Activated naive CD8-positive, alpha-beta T cell treated with anti-CD3 and anti-CD28 coated beads for 36 hours (primary cell): ENCODE data around the gene FGB. TPM values are rescaled to one million over a fixed set of nuclear protein-coding genes. Genes with fewer than 3 reads are reported as not detected.
"Not testable (repeated sequence)": the region's sequence is repeated elsewhere in the genome, so short reads cannot be mapped to it uniquely, and the experiment has no call there.

Source experiments
- DNase-seq: peaks from one replicate; pipeline ENCODE4 v3.0.0; 2021
- H3K27ac Mint-ChIP-seq: one replicate; pipeline ENCODE4 v1.8.0; 2022; ENCODE audit warnings: mild to moderate bottlenecking, moderate library complexity, mixed read lengths
- H3K27me3 Mint-ChIP-seq: one replicate; pipeline ENCODE4 v1.8.0; 2022; ENCODE audit warnings: mild to moderate bottlenecking, mixed read lengths
- H3K36me3 Mint-ChIP-seq: one replicate; pipeline ENCODE4 v1.8.0; 2021; ENCODE audit warnings: mild to moderate bottlenecking, mixed read lengths
- H3K4me1 Mint-ChIP-seq: one replicate; pipeline ENCODE4 v1.8.0; 2021; ENCODE audit warnings: mixed read lengths
- H3K4me3 Mint-ChIP-seq: one replicate; pipeline ENCODE4 v1.8.0; 2022; ENCODE audit warnings: mild to moderate bottlenecking, moderate library complexity, mixed read lengths
- H3K9me3 Mint-ChIP-seq: one replicate; pipeline ENCODE4 v1.8.0; 2022; ENCODE audit warnings: mixed read lengths
- total RNA-seq, 2 experiments: library from RNA; stranded (reverse); gene quantifications; one replicate each; pipeline ENCODE4 v1.2.3, GENCODE V29; 2021

The FGB gene
- total RNA-seq, 2 experiments from 2014 or later = not detected

DNA sequence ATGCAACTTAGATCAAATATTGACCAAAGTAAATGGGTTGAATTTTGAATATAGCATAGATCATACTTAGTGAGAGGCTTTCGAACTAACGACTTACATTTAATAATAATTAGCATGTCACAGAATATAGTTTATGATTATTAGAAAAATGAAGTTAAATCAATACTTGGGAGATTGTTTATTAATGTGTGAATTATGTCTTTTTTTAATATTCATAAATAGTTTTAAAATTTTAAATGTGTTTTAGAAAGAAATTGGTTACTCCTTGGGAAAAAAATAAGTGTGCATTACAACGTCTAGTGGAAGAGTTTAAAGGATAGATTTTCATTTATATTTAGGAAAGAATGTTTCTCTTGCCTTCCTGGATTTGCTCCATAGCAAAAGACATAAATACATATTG is 20.4 kb downstream of the FGB start:
- Mint-ChIP-seq H3K4me1 (no peaks in the 10 kb centered on the region), H3K27ac (no peak overlapping the region), H3K27me3 (peaks cover 17% of the 10 kb centered on the region), H3K9me3 (no peaks in the 10 kb centered on the region), H3K4me3 (no peak overlapping the region), H3K36me3 (no peaks in the 10 kb centered on the region)
- DNase-seq = no peak

DNA sequence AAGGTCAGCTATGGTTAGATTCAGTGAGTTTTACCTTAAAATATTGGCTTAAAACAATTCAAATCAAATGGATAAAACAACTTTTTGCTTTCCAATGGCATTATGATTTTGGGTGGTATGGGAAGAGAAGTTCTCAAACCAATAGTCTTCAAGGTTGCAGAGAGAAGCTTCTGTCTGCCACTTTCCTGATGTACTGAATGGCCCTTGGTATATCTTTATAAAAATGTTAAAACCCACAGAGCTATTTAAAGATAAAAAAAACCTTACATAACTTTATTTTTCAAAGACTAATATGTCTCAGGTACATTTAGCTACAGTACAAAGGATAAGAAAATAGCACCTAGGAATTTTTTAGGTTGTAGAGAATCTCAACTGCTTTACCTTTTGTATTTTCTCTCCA is 20.9 kb downstream of the FGB start:
- no peak overlapping the region for H3K4me3 Mint-ChIP-seq
- no peak for DNase-seq
- H3K9me3 Mint-ChIP-seq = no peaks in the 10 kb centered on the region
- no peaks in the 10 kb centered on the region for H3K4me1 Mint-ChIP-seq
- no peaks in the 10 kb centered on the region for H3K36me3 Mint-ChIP-seq
- peaks cover 17% of the 10 kb centered on the region for H3K27me3 Mint-ChIP-seq
- no peak overlapping the region for H3K27ac Mint-ChIP-seq

DNA sequence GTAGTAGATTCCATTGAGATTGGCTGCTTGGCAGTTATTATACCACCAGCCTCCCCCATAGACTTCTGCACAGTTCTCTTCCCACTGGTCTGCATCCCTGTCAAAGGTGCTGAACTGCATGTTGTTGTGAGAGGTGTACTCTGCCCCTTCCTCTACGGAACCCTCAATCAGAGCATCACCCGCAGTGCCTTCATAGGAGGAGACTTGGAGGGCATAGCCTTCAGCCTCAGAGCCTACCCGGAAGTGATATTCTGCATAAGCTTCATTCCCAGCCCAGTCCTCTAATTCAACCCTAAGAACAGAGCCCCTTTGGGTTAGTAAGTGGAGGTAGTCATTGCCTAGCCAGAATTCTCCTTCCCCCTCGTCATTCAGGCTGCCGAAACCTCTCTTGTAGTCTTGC is 21.4 kb downstream of the FGB start:
- H3K9me3 Mint-ChIP-seq = no peaks in the 10 kb centered on the region

DNA sequence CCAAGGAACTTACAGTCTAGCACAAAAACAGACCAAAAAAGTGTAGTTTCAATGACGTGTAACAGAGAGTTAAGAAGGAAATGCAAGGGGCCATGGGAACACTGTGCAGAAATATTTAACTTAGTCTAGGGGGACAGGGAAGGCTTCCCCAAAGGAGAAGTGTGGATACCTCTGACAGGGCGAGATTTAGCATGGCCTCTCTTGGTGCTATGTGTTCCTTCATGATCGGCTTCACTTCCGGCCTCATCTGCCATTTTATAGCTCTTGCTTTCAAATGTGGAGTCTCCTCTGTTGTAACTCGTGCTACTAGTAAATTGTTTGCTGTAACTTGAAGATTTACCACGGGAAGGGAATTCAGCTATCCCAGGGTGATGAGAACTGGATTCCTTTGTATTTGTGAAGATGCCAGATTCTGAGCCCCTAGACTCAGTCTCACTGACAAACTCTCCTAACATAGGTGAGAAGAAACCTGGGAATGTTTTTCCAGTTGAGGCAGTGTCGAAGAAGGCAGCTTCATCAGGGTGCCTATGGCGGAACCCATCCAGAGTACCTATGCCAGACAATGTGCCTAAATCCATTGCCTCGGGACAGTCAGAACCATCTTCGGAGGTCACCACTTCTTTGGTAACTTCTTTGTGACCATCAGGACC is 22.7 kb downstream of the FGB start:
- H3K27me3 Mint-ChIP-seq = peaks cover 18% of the 10 kb centered on the region
- no peaks in the 10 kb centered on the region for H3K9me3 Mint-ChIP-seq
- H3K4me1 Mint-ChIP-seq = no peaks in the 10 kb centered on the region
- H3K27ac Mint-ChIP-seq = no peak overlapping the region
- H3K4me3 Mint-ChIP-seq = no peak overlapping the region
- no peaks in the 10 kb centered on the region for H3K36me3 Mint-ChIP-seq
- DNase-seq = no peak

More for the DNA sequence above, 21.4 kb downstream of the FGB start:
- Mint-ChIP-seq H3K4me3 (no peak overlapping the region), H3K27ac (no peak overlapping the region), H3K36me3 (no peaks in the 10 kb centered on the region), H3K4me1 (no peaks in the 10 kb centered on the region), H3K27me3 (peaks cover 17% of the 10 kb centered on the region)
- DNase-seq = no peak

DNA sequence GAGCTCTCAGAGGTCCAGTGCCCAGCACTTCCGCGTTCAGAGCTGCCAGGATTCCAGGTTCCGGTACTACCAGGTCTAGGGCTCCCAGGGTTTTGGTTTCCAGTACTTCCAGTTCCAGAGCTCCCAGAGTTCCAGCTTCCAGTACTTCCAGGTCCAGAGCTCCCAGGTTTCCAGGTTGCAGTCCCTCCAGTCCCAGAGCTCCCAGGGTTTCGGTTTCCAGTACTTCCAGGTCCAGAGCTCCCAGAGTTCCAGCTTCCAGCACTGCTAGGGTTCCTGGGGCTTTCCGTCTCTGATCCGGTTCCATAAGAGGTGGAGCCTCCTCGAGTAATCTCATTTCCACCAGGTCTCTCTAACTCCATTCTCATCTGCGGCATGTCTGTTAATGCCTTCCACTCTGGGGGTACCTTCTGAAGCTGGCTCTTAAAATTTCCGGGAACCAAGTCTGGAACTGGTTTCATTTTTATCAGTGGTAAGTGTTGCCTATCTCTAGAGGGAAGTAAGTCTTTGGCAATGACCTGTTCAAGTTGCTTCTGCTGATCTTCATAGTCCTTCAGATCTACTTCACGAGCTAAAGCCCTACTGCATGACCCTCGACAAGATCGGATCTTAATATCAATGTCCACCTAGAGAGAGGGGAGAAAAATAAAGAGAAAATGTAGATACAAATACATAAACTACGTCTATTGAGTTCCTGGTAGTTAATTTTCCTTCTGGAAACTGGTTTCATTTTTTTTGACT is 23.7 kb downstream of the FGB start:
- no peak for DNase-seq
- H3K27ac Mint-ChIP-seq = no peak overlapping the region
- H3K27me3 Mint-ChIP-seq = peaks cover 18% of the 10 kb centered on the region
- no peaks in the 10 kb centered on the region for H3K4me1 Mint-ChIP-seq
- H3K9me3 Mint-ChIP-seq = no peaks in the 10 kb centered on the region
- no peak overlapping the region for H3K4me3 Mint-ChIP-seq
- H3K36me3 Mint-ChIP-seq = no peaks in the 10 kb centered on the region

DNA sequence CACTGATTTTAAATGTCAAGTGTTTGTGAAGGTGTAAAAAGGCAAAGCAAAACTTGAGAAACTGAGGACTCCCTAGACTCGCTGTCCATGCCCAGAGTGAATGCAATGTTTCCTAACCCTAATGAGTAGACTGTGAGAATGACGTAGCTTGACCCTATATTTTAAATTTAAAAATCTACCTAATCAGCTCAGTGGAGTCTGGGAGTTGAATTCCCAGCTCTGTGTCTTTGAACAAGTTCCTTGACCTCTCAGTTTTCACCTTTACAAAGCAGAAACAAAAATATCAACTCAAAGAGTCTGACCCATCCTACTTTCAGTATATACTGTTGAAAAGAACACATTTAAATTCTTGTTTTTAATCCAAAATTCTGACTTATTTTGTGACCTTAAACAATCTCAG is 25.4 kb downstream of the FGB start:
- Mint-ChIP-seq H3K4me3 (no peak overlapping the region), H3K36me3 (no peaks in the 10 kb centered on the region), H3K4me1 (no peaks in the 10 kb centered on the region), H3K27me3 (peaks cover 17% of the 10 kb centered on the region), H3K9me3 (no peaks in the 10 kb centered on the region), H3K27ac (no peak overlapping the region)
- no peak for DNase-seq

DNA sequence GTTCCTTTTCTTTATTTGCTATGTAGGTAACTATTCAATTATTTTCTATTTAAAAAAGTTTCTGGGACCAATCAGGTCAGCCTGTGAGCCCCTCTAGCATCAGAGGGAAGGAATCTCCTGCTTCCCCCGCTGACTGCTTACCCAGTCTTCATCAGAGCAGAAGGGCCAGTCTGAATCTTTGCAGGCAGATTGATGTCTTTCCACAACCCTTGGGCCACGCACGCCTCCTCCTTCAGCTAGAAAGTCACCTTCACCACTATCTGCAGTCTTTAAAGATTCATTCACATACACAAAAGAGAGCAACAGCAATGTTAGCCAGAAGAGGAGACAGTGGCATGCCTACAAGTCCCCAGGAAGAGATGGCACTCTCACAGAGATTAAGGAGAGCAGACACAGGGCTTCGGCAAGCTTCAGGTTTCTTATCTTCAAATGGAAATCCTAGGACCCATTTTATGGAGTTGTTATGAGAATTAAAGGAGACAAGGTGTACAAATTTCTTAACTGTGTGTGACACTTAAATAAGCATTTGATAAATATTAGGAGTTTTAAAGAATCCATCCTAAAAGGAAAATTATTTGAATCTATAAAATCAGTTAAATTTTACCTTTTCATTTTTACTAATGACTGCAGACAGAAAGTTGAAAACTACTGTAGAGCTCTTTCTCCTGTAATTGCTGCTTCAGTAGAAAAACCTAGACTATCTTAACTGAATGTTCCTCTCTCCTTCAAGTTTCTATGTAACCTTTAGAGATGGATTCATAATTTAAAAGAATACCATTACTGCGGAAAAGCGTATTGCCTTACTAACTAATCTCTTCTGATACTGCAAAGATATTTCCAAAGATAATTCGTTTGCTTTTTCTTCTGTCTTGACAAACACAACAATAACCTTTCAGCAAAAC is 26.7 kb downstream of the FGB start:
- Mint-ChIP-seq H3K9me3 (no peaks in the 10 kb centered on the region), H3K36me3 (no peaks in the 10 kb centered on the region), H3K4me1 (no peaks in the 10 kb centered on the region), H3K27ac (no peak overlapping the region), H3K4me3 (no peak overlapping the region), H3K27me3 (peaks cover 17% of the 10 kb centered on the region)
- DNase-seq = no peak

DNA sequence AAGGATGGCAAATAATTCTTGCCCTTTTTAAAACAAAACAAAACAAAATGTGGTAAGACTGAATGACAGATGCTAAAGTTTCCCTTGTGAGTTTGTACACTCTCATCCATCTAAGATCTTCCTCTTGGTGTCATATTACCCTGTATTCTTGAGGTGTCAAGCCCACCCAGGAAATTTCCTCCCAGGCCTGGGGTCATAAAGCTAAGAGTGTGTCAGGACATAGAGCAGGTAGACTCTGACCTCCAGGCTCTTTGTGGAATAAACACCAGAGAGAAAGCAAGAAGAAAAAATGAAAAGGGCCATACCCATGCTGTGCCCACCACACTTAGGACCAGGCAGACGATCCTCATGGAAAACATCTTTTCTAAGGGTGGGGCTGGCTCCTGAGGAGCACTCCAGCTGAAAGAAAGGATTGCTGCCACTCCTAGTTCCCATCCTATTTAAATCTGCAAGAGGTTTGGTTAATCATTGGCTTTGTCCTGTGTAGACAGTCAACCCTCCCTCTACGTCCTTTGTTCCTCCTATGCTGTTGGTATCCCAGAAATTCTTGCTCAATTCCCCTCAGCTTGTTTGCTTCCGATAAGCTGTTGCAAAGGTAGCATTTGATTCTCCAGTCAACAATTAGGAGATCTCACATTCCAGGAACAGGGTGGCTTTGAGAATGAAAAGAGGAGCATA is 27.7 kb downstream of the FGB start, which contains the start of gene FGA:
Gene FGA, minus strand, starts transcription at position 414 of the 678 bp plus-strand sequence. Its CDS starts 55 bp downstream, at position 359.
- Mint-ChIP-seq H3K36me3 (no peaks in the 10 kb centered on the region), H3K4me3 (no peak within 1 kb of the TSS), H3K9me3 (no peaks in the 10 kb centered on the region), H3K4me1 (no peaks in the 10 kb centered on the region), H3K27ac (no peak within 1 kb of the TSS), H3K27me3 (peaks cover 17% of the 10 kb centered on the region)
- DNase-seq = no peak

DNA sequence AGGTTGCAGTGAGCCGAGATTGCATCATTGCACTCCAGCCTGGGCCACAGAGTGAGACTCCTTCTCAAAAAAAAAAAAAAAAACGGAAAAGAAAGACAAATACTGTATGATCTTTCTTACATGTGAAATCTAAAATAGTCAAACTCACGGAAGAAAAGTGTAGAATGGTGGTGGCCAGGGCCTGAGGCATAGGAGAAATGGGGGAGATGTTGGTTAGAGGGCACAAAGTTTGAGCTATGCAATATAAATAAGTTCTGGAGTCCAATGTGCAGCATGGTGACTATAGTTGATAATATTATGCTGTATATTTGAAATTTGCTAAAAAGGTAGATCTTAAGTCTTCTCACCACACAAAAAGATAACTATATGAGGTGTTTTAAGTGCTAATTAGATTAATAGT is 29.1 kb downstream of the FGB start:
- Mint-ChIP-seq H3K9me3 (no peaks in the 10 kb centered on the region), H3K36me3 (no peaks in the 10 kb centered on the region), H3K27me3 (peaks cover 13% of the 10 kb centered on the region), H3K4me1 (no peaks in the 10 kb centered on the region), H3K27ac (no peak overlapping the region), H3K4me3 (no peak overlapping the region)
- no peak for DNase-seq

DNA sequence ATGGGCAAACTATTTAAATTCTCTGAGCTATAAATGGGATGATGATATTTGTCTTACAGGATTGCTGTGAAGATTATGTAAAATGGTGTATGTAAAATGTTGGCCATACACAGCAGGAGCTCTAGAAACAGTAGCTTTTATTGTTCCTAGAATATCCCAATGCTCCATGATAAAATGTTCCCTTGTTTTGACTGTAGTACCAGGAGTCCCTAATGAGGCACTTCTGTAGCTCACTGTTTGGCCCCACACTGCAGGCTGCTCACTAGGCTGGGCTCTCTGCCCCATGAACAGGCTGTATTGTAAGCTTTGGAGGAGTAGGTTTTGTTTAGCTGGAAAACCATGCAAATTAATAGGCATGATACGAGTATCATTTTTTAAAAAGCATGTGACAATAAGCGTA is 31.1 kb downstream of the FGB start:
- Mint-ChIP-seq H3K9me3 (no peaks in the 10 kb centered on the region), H3K4me3 (no peak overlapping the region), H3K4me1 (no peaks in the 10 kb centered on the region), H3K36me3 (no peaks in the 10 kb centered on the region), H3K27ac (no peak overlapping the region), H3K27me3 (peaks cover 17% of the 10 kb centered on the region)
- no peak for DNase-seq

DNA sequence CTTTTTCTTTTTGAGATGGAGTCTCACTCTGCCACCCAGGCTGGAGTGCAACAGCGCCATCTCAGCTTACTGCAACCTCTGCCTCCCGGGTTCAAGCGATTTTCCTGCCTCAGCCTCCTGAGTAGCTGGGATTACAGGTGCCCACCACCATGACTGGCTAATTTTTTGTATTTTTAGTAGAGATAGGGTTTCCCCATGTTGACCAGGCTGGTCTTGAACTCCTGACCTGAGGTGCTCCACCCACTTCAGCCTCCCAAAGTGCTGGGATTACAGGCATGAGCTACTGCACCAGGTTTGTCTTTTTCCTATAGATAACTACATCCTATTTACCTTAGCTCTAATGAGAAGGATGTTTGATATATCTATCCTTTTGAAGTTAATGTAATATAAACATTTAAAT is 31.5 kb downstream of the FGB start:
- H3K27me3 Mint-ChIP-seq = peaks cover 16% of the 10 kb centered on the region
- H3K36me3 Mint-ChIP-seq, H3K9me3 Mint-ChIP-seq, H3K4me1 Mint-ChIP-seq, H3K4me3 Mint-ChIP-seq, H3K27ac Mint-ChIP-seq, DNase-seq: not testable (repeated sequence)

DNA sequence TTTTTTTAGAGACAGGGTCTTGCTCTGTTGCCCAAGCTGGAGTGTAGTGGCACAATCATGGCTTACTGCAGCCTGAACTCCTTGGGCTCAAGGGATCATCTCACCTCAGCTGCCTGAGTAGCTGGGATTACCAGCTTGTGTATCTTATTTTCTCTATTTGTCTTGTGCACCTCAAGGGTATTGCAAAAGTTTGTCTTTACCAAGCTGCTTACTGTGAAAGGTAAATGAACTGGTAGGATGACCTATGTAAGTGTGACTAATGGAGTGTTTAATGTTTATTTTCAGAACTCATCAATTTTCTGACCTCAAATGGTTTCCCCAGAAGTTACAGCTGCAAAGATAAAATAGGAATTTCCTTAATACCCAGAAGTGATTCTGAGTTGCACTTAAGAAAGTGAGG is 33.0 kb downstream of the FGB start:
- Mint-ChIP-seq H3K9me3 (no peaks in the 10 kb centered on the region), H3K36me3 (no peaks in the 10 kb centered on the region), H3K4me3 (no peak overlapping the region), H3K27ac (no peak overlapping the region), H3K4me1 (no peaks in the 10 kb centered on the region), H3K27me3 (peaks cover 16% of the 10 kb centered on the region)
- DNase-seq = no peak

DNA sequence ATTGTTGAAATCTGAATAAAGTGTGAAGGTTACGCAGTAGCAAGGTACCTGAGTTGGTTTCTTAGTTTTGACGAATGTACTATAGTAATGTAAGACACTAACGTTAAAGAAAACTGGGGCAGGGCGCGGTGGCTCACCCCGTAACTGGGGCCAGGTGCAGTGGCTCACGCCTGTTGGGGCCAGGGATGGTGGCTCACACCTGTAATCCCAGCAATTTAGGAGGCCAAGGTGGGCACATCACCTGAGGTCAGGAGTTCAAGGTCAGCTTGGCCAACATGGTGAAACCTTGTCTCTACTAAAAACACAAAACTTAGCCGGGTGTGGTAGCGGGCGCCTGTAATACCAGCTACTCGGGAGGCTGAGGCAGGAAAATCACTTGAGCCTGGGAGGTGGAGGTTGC is 34.5 kb downstream of the FGB start:
- H3K4me1 Mint-ChIP-seq, DNase-seq, H3K4me3 Mint-ChIP-seq, H3K36me3 Mint-ChIP-seq, H3K27ac Mint-ChIP-seq, H3K9me3 Mint-ChIP-seq: not testable (repeated sequence)
- peaks cover 22% of the 10 kb centered on the region for H3K27me3 Mint-ChIP-seq

DNA sequence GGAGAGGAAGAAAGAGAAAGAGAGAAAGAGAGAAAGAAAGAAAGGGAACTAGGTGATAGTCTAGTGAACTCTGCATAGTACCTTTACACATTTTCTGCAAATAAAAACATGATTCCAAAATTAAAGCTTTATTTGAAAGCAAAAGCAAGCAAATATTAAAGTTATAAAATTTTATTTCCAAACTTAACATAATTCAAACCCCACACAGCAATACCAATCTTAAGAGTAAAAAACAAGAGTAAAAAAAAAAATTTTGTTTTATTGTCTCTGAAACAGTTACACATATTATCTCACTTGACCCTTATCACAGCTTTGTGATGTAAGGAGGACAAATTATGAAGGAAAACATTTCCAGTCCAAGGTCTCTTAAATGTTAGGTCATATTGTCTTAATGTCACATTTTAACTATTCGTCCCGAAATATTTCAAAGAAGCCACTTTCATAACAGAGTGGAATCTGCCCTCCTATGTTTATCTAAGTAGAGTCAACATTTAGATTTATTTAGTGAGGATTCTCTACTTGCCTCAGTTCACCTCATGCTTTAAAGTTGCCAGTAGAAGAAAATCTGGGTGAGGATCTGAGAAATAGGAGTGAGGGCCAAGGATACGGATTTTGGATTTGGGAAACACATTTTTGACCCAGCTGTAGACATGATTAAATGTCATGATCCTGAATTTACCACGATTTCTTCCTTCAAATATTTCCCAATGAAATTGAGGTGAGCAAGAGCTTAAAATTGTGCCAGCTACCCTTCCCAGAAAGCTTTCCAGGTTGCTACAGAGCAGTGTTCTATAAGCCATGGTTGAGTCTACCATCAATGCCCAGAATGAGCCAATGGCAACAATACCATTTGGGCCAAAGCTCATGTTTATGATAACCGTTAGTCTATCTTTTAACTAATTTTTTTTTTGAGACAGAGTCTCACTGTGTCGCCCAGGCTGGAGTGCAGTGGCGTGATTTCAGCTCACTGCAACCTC is 35.3 kb downstream of the FGB start:
- Mint-ChIP-seq H3K27ac (no peak overlapping the region), H3K36me3 (no peaks in the 10 kb centered on the region), H3K9me3 (no peaks in the 10 kb centered on the region), H3K4me1 (no peaks in the 10 kb centered on the region), H3K27me3 (peaks cover 28% of the 10 kb centered on the region), H3K4me3 (no peak overlapping the region)
- DNase-seq = no peak
